WTC11 (cell line): ENCODE data around the gene GPR12. TPM values are rescaled to one million over a fixed set of nuclear protein-coding genes. Genes with fewer than 3 reads are reported as not detected.

Experiments
- ATAC-seq: fragments of 200-7000 bp; cut with Tn5 transposase; 2 replicates; pipeline ENCODE4 v1.10.0; 2021; ENCODE audit warnings: mild to moderate bottlenecking, moderate library complexity
- CTCF ChIA-PET: fragments of 300-600 bp; sonication (Branson Sonifier 250); formaldehyde crosslinking; loops from one replicate; lab custom pipeline; 2021; ENCODE audit warnings: antibody characterized with exemption; lab: Charles Lee
- POLR2A ChIA-PET: fragments of 350-600 bp; sonication (Branson Sonifier 250); formaldehyde crosslinking; loops from one replicate; lab custom pipeline; 2021; ENCODE audit warnings: antibody characterized with exemption; lab: Charles Lee
- DNase-seq: peaks from one replicate; pipeline ENCODE4 v3.0.0; 2021; ENCODE audit warnings: low spot score
- H3K27ac Mint-ChIP-seq: 2 replicates; pipeline ENCODE4 v1.8.0; 2021; ENCODE audit warnings: mixed read lengths
- H3K27me3 Mint-ChIP-seq: 2 replicates; pipeline ENCODE4 v1.8.0; 2021; ENCODE audit warnings: low read depth, mild to moderate bottlenecking, moderate library complexity, mixed read lengths
- H3K36me3 Mint-ChIP-seq: 2 replicates; pipeline ENCODE4 v1.8.0; 2021; ENCODE audit warnings: mixed read lengths
- H3K4me1 Mint-ChIP-seq: 2 replicates; pipeline ENCODE4 v1.8.0; 2022; ENCODE audit warnings: mixed read lengths
- H3K4me3 Mint-ChIP-seq: 2 replicates; pipeline ENCODE4 v1.8.0; 2021; ENCODE audit warnings: mild to moderate bottlenecking, moderate library complexity, mixed read lengths
- H3K9me3 Mint-ChIP-seq: 2 replicates; pipeline ENCODE4 v1.8.0; 2021; ENCODE audit warnings: mixed read lengths
- AFF4 ChIP-seq: sonication (generic); formaldehyde crosslinking; IDR thresholded peaks from 2 replicates; pipeline ENCODE4 v1.8.1; 2023; ENCODE audit warnings: mild to moderate bottlenecking, missing genetic modification reagents, borderline replicate concordance
- ATF6 ChIP-seq: sonication (generic); formaldehyde crosslinking; IDR thresholded peaks from 2 replicates; pipeline ENCODE4 v1.8.1; 2023; ENCODE audit warnings: mild to moderate bottlenecking, missing genetic modification reagents
- CREM ChIP-seq: sonication (generic); formaldehyde crosslinking; IDR thresholded peaks from 2 replicates; pipeline ENCODE4 v1.8.1; 2022; ENCODE audit warnings: mild to moderate bottlenecking, missing genetic modification reagents, moderate library complexity
- E2F1 ChIP-seq: sonication (generic); formaldehyde crosslinking; IDR thresholded peaks from 2 replicates; pipeline ENCODE4 v1.8.0; 2022; ENCODE audit warnings: mild to moderate bottlenecking, missing genetic modification reagents
- ELF4 ChIP-seq: sonication (generic); formaldehyde crosslinking; IDR thresholded peaks from 2 replicates; pipeline ENCODE4 v1.8.1; 2022; ENCODE audit warnings: low read depth, mild to moderate bottlenecking, moderate library complexity, missing genetic modification reagents
- FOXJ3 ChIP-seq: sonication (generic); formaldehyde crosslinking; IDR thresholded peaks from 2 replicates; pipeline ENCODE4 v1.9.0; 2021; ENCODE audit warnings: missing genetic modification reagents, mild to moderate bottlenecking, borderline replicate concordance
- PRRX2 ChIP-seq: fragments of 250-450 bp; sonication (Bioruptor Pico); IDR thresholded peaks from 2 replicates; pipeline ENCODE4 v1.8.0; 2021; ENCODE audit warnings: mild to moderate bottlenecking
- SMAD3 ChIP-seq: sonication (generic); formaldehyde crosslinking; IDR thresholded peaks from 2 replicates; pipeline ENCODE4 v1.8.0; 2022; ENCODE audit warnings: missing genetic modification reagents, mild to moderate bottlenecking, borderline replicate concordance
- USF2 ChIP-seq: sonication (generic); formaldehyde crosslinking; IDR thresholded peaks from 2 replicates; pipeline ENCODE4 v1.8.1; 2023; ENCODE audit warnings: mild to moderate bottlenecking, missing genetic modification reagents, moderate library complexity
- ZBTB21 ChIP-seq: sonication (generic); formaldehyde crosslinking; IDR thresholded peaks from 2 replicates; pipeline ENCODE4 v1.8.1; 2023; ENCODE audit warnings: mild to moderate bottlenecking, missing genetic modification reagents, borderline replicate concordance
- ZNF121 ChIP-seq: sonication (generic); formaldehyde crosslinking; IDR thresholded peaks from 2 replicates; pipeline ENCODE4 v1.8.0; 2023; ENCODE audit warnings: missing genetic modification reagents
- ZNF317 ChIP-seq: sonication (generic); formaldehyde crosslinking; IDR thresholded peaks from 2 replicates; pipeline ENCODE4 v1.8.1; 2023; ENCODE audit warnings: low read depth, mild to moderate bottlenecking, moderate library complexity, missing genetic modification reagents, borderline replicate concordance
- ZNF425 ChIP-seq: fragments of 250-450 bp; sonication (Bioruptor Pico); conservative IDR thresholded peaks from 2 replicates; pipeline ENCODE4 v1.9.0; 2021; ENCODE audit warnings: mild to moderate bottlenecking
- ZSCAN18 ChIP-seq: fragments of 250-450 bp; sonication (Bioruptor Pico); IDR thresholded peaks from 2 replicates; pipeline ENCODE4 v2.1.2; 2022; ENCODE audit warnings: mild to moderate bottlenecking, moderate library complexity
- total RNA-seq: library from RNA; stranded (reverse); gene quantifications from 3 replicates; pipeline ENCODE4 v1.2.3, GENCODE V29; 2021
- TF ChIP-seq, protein P1 (sequence below): sonication (generic); formaldehyde crosslinking; IDR thresholded peaks from 2 replicates; pipeline ENCODE4 v1.8.0; 2022; ENCODE audit warnings: mild to moderate bottlenecking, missing genetic modification reagents
- TF ChIP-seq, protein P2 (sequence below): fragments of 200-600 bp; IDR thresholded peaks from 2 replicates; pipeline ENCODE4 v1.8.0; 2022; ENCODE audit warnings: antibody characterized with exemption
- TF ChIP-seq, protein P3 (sequence below): fragments of 250-450 bp; sonication (Bioruptor Pico); IDR thresholded peaks from 2 replicates; pipeline ENCODE4 v1.9.0; 2021; ENCODE audit warnings: moderate library complexity, mild to moderate bottlenecking, inconsistent platforms, borderline replicate concordance

GPR12 gene
- total RNA-seq, 1 experiment from 2014 or later = 0.07 TPM

GRCh38 chr13:26727122-26727521, 33.5 kb downstream of the GPR12 start (continued):
- TF ChIP-seq ZNF425 (CRISPR knock-in tag) = no peak
- no peak for TF ChIP-seq ZNF121
- TF ChIP-seq ZNF317 = no peak
- no peak for TF ChIP-seq ZBTB21 (CRISPR knock-in tag)
- no peak for TF ChIP-seq AFF4 (CRISPR knock-in tag)
- TF ChIP-seq USF2 (CRISPR knock-in tag) = no peak
- no peak for TF ChIP-seq PRRX2
- TF ChIP-seq SMAD3 (CRISPR knock-in tag) = no peak
- TF ChIP-seq ELF4 (CRISPR knock-in tag) = no peak
- TF ChIP-seq ZSCAN18 = no peak
- TF ChIP-seq, protein P1, sequence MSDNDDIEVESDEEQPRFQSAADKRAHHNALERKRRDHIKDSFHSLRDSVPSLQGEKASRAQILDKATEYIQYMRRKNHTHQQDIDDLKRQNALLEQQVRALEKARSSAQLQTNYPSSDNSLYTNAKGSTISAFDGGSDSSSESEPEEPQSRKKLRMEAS = no peak
- no peak for TF ChIP-seq E2F1 (CRISPR knock-in tag)
- TF ChIP-seq CREM (CRISPR knock-in tag) = no peak

DNA sequence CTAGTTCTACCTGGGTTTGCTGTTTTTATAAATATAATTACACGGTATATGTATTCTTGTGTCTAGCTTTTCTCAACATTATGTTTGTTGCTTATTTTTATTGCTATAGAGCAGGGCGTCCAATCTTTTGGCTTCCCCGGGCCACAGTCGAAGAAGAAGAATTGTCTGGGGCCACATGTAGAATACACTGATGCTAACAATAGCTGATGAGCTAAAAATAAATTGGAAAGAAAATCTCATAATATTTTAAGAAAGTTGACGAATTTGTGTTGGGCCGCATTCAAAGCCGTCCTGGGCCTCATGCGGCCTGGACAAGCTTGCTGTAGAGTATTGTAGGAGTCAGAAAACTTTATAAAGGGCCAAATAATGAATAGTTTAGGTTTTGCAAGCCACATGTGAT, 33.9 kb downstream of the GPR12 start:
- peaks cover 16% of the 10 kb centered on the region for H3K9me3 Mint-ChIP-seq
- no peak for ATAC-seq
- H3K4me3 Mint-ChIP-seq = no peak overlapping the region
- no peak overlapping the region for H3K27ac Mint-ChIP-seq
- no peaks in the 10 kb centered on the region for H3K27me3 Mint-ChIP-seq
- ChIA-PET CTCF (interaction anchor here (0.8 to 1.4 kb wide), 2 partner anchors 146 to 245 kb away, joined by 3 to 5 read pairs; no protein-coding TSS in a partner anchor), POLR2A (no interaction called here)
- no peaks in the 10 kb centered on the region for H3K4me1 Mint-ChIP-seq
- peaks cover 4% of the 10 kb centered on the region for H3K36me3 Mint-ChIP-seq
- DNase-seq = no peak
- TF ChIP-seq ATF6 (CRISPR knock-in tag) (no peak), ZNF317 (no peak), FOXJ3 (CRISPR knock-in tag) (no peak), AFF4 (CRISPR knock-in tag) (no peak)
- TF ChIP-seq, protein P2, sequence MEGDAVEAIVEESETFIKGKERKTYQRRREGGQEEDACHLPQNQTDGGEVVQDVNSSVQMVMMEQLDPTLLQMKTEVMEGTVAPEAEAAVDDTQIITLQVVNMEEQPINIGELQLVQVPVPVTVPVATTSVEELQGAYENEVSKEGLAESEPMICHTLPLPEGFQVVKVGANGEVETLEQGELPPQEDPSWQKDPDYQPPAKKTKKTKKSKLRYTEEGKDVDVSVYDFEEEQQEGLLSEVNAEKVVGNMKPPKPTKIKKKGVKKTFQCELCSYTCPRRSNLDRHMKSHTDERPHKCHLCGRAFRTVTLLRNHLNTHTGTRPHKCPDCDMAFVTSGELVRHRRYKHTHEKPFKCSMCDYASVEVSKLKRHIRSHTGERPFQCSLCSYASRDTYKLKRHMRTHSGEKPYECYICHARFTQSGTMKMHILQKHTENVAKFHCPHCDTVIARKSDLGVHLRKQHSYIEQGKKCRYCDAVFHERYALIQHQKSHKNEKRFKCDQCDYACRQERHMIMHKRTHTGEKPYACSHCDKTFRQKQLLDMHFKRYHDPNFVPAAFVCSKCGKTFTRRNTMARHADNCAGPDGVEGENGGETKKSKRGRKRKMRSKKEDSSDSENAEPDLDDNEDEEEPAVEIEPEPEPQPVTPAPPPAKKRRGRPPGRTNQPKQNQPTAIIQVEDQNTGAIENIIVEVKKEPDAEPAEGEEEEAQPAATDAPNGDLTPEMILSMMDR = no peak
- TF ChIP-seq, protein P3, sequence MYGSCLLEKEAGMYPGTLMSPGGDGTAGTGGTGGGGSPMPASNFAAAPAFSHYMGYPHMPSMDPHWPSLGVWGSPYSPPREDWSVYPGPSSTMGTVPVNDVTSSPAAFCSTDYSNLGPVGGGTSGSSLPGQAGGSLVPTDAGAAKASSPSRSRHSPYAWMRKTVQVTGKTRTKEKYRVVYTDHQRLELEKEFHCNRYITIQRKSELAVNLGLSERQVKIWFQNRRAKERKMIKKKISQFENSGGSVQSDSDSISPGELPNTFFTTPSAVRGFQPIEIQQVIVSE = no peak
